ENCODE data around the gene POLR1E.

DNA sequence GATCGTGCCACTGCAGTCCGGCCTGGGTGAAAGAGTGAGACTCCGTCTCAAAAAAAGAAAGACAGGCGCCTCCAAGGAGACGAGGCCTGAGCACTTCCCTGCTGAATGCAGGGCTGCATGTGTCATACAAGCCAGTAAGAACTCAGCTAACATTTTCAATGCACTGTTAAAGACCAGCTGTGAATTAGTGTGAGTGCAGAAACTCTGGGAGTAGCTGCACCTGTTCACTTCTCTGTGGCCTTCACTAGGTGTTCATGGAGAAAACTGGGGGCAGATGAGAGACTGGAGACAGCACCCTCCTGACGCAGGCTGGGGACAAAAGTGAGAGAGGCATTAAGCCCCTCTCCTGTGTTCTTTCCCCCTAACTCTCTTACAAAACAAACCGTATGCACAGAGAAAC lies 48.7 kb downstream of the POLR1E start:
- TF ChIP-seq, protein P1, sequence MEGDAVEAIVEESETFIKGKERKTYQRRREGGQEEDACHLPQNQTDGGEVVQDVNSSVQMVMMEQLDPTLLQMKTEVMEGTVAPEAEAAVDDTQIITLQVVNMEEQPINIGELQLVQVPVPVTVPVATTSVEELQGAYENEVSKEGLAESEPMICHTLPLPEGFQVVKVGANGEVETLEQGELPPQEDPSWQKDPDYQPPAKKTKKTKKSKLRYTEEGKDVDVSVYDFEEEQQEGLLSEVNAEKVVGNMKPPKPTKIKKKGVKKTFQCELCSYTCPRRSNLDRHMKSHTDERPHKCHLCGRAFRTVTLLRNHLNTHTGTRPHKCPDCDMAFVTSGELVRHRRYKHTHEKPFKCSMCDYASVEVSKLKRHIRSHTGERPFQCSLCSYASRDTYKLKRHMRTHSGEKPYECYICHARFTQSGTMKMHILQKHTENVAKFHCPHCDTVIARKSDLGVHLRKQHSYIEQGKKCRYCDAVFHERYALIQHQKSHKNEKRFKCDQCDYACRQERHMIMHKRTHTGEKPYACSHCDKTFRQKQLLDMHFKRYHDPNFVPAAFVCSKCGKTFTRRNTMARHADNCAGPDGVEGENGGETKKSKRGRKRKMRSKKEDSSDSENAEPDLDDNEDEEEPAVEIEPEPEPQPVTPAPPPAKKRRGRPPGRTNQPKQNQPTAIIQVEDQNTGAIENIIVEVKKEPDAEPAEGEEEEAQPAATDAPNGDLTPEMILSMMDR (IDR thresholded peaks at IDR 0.05 in 2 of 3, conservative IDR thresholded peaks at IDR 0.05 in 1 of 3; ENCODE audit: borderline replicate concordance in 1 of 3, insufficient read depth in 1 of 3, low read depth in 2 of 3, low read length in 2 of 3): no peak
- TF ChIP-seq EZH2 (IDR thresholded peaks at IDR 0.05): no peak
- no peak for TF ChIP-seq SRF (IDR thresholded peaks at IDR 0.05; ENCODE audit: low read depth)
- no peak for TF ChIP-seq POLR2A (IDR thresholded peaks at IDR 0.05; ENCODE audit: borderline replicate concordance, extremely low read depth, insufficient read depth, insufficient read length)
- TF ChIP-seq, protein P2, sequence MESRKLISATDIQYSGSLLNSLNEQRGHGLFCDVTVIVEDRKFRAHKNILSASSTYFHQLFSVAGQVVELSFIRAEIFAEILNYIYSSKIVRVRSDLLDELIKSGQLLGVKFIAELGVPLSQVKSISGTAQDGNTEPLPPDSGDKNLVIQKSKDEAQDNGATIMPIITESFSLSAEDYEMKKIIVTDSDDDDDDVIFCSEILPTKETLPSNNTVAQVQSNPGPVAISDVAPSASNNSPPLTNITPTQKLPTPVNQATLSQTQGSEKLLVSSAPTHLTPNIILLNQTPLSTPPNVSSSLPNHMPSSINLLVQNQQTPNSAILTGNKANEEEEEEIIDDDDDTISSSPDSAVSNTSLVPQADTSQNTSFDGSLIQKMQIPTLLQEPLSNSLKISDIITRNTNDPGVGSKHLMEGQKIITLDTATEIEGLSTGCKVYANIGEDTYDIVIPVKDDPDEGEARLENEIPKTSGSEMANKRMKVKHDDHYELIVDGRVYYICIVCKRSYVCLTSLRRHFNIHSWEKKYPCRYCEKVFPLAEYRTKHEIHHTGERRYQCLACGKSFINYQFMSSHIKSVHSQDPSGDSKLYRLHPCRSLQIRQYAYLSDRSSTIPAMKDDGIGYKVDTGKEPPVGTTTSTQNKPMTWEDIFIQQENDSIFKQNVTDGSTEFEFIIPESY (IDR thresholded peaks at IDR 0.05; ENCODE audit: extremely low read depth, insufficient replicate concordance, low read length): no peak
- TF ChIP-seq, protein P3, sequence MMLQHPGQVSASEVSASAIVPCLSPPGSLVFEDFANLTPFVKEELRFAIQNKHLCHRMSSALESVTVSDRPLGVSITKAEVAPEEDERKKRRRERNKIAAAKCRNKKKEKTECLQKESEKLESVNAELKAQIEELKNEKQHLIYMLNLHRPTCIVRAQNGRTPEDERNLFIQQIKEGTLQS (IDR thresholded peaks at IDR 0.05): no peak
- TF ChIP-seq CEBPB (IDR thresholded peaks at IDR 0.05; ENCODE audit: low read depth): no peak
- no peak for TF ChIP-seq SP1 (IDR thresholded peaks at IDR 0.05; ENCODE audit: low read depth)
- no peak for TF ChIP-seq ZFX (IDR thresholded peaks at IDR 0.05)
